HEK293T (cell line): ENCODE data around the gene RPL22.

Experiments used
- BHLHE40 ChIP-seq: fragments of 450-650 bp; IDR thresholded peaks from 2 replicates; pipeline ENCODE4 v1.6.1; 2016; ENCODE audit warnings: mild to moderate bottlenecking, moderate library complexity, borderline replicate concordance
- NFRKB ChIP-seq: fragments of 450-650 bp; IDR thresholded peaks from 2 replicates; pipeline ENCODE4 v1.6.1; 2016; ENCODE audit warnings: mild to moderate bottlenecking, moderate library complexity
- ZNF384 ChIP-seq: fragments of 450-650 bp; IDR thresholded peaks from 2 replicates; pipeline ENCODE4 v1.6.1; 2016

- TF ChIP-seq NFRKB = no peak
- TF ChIP-seq BHLHE40 = no peak
- TF ChIP-seq ZNF384 = no peak
These were observed 623 bp downstream of the RPL22 start for GRCh38 chr1:6198646-6199297.
